ENCODE measurements around the gene RTP5. TPM values are rescaled to one million over a fixed set of nuclear protein-coding genes. Genes with fewer than 3 reads are reported as not detected.
A peak's percentile ranks its signal among the peaks of the same experiment; 100 is the strongest.

RTP5 gene
- total and polyA plus RNA-seq, 2 donors = 0.66 to 3.7 TPM

GRCh38 chr2:241882091-241882625, 12.6 kb downstream of the RTP5 start:
- Histone ChIP-seq H3K36me3 (ENCODE audit: control insufficient read depth in 2 of 2, insufficient read depth in 2 of 2, low read length in 1 of 2) (peaks cover 11 to 12% of the 10 kb centered on the region in 2 donors), H3K4me1 (ENCODE audit: control insufficient read depth in 2 of 2, insufficient read depth in 2 of 2, low read length in 2 of 2) (peaks cover 37 to 74% of the 10 kb centered on the region in 2 donors), H3K27me3 (ENCODE audit: control insufficient read depth in 2 of 2, insufficient read depth in 1 of 2, low read length in 1 of 2) (no peaks in the 10 kb centered on the region), H3K9me3 (ENCODE audit: control insufficient read depth in 2 of 2, insufficient read depth in 1 of 2, low read length in 1 of 2) (peaks cover 3 to 14% of the 10 kb centered on the region in 2 donors), H3K4me3 (ENCODE audit: low read length in 2 of 2) (peak overlapping the region; percentile 54 to 61), H3K27ac (ENCODE audit: low read depth in 1 of 2, low read length in 1 of 2) (peak overlapping the region; percentile 90 to 96)
- DNase-seq (ENCODE audit: low read depth in 6 of 9, low spot score in 9 of 9) = peak in 1 of 9 donors; percentile 66
- 5% methylated on average over 23 of the region's 23 CpGs for WGBS

DNA sequence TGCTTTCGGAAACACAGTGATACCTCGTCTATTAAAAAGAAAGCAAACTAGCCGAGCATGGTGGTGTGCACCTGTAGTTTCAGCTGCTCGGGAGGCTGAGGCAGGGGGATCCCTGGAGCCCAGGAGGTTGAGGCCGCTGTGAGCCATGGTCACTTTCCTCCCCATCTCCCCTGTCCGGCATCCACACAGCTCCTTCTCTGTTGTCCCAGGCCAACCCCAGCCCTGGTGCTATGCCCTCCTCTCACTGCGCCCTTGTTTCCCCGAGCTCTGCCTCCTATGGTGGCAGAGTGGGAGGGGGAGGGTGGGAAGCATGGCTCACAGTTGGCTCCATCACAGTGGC, 15.4 kb downstream of the RTP5 start:
- no peak for DNase-seq (ENCODE audit: low read depth in 6 of 9, low spot score in 9 of 9)
- H3K27me3 ChIP-seq (ENCODE audit: control insufficient read depth in 2 of 2, insufficient read depth in 1 of 2, low read length in 1 of 2) = no peaks in the 10 kb centered on the region
- H3K4me3 ChIP-seq (ENCODE audit: low read length in 2 of 2) = no peak overlapping the region
- H3K27ac ChIP-seq (ENCODE audit: low read depth in 1 of 2, low read length in 1 of 2) = peak overlapping the region in 1 of 2 donors; percentile 83
- peaks cover 3 to 16% of the 10 kb centered on the region in 2 donors for H3K9me3 ChIP-seq (ENCODE audit: control insufficient read depth in 2 of 2, insufficient read depth in 1 of 2, low read length in 1 of 2)
- H3K4me1 ChIP-seq (ENCODE audit: control insufficient read depth in 2 of 2, insufficient read depth in 2 of 2, low read length in 2 of 2) = peaks cover 37 to 72% of the 10 kb centered on the region in 2 donors
- WGBS = 92% methylated on average over 8 of the region's 8 CpGs
- peaks cover 17 to 18% of the 10 kb centered on the region in 2 donors for H3K36me3 ChIP-seq (ENCODE audit: control insufficient read depth in 2 of 2, insufficient read depth in 2 of 2, low read length in 1 of 2)

- Histone ChIP-seq H3K27ac (ENCODE audit: low read depth in 1 of 2, low read length in 1 of 2) (peak overlapping the region in 1 of 2 donors; percentile 83), H3K4me3 (ENCODE audit: low read length in 2 of 2) (peak overlapping the region in 1 of 2 donors; percentile 30), H3K4me1 (ENCODE audit: control insufficient read depth in 2 of 2, insufficient read depth in 2 of 2, low read length in 2 of 2) (peaks cover 37 to 67% of the 10 kb centered on the region in 2 donors), H3K36me3 (ENCODE audit: control insufficient read depth in 2 of 2, insufficient read depth in 2 of 2, low read length in 1 of 2) (peaks cover 18 to 21% of the 10 kb centered on the region in 2 donors), H3K27me3 (ENCODE audit: control insufficient read depth in 2 of 2, insufficient read depth in 1 of 2, low read length in 1 of 2) (no peaks in the 10 kb centered on the region), H3K9me3 (ENCODE audit: control insufficient read depth in 2 of 2, insufficient read depth in 1 of 2, low read length in 1 of 2) (peaks cover 3 to 16% of the 10 kb centered on the region in 2 donors)
- WGBS = 47% methylated on average over 16 of the region's 16 CpGs
- peak in 1 of 9 donors; percentile 74 for DNase-seq (ENCODE audit: low read depth in 6 of 9, low spot score in 9 of 9)
Observed at GRCh38 chr2:241885291-241885945, 15.9 kb downstream of the RTP5 start.

GRCh38 chr2:241885946-241886643, 16.6 kb downstream of the RTP5 start:
- WGBS = 75% methylated on average over 15 of the region's 15 CpGs
- Histone ChIP-seq H3K36me3 (ENCODE audit: control insufficient read depth in 2 of 2, insufficient read depth in 2 of 2, low read length in 1 of 2) (peaks cover 18 to 27% of the 10 kb centered on the region in 2 donors), H3K27ac (ENCODE audit: low read depth in 1 of 2, low read length in 1 of 2) (peak overlapping the region in 1 of 2 donors; percentile 83), H3K4me3 (ENCODE audit: low read length in 2 of 2) (peak overlapping the region in 1 of 2 donors; percentile 30), H3K9me3 (ENCODE audit: control insufficient read depth in 2 of 2, insufficient read depth in 1 of 2, low read length in 1 of 2) (peaks cover 3 to 16% of the 10 kb centered on the region in 2 donors), H3K4me1 (ENCODE audit: control insufficient read depth in 2 of 2, insufficient read depth in 2 of 2, low read length in 2 of 2) (peaks cover 33 to 60% of the 10 kb centered on the region in 2 donors), H3K27me3 (ENCODE audit: control insufficient read depth in 2 of 2, insufficient read depth in 1 of 2, low read length in 1 of 2) (no peaks in the 10 kb centered on the region)
- DNase-seq (ENCODE audit: low read depth in 6 of 9, low spot score in 9 of 9) = no peak

DNA sequence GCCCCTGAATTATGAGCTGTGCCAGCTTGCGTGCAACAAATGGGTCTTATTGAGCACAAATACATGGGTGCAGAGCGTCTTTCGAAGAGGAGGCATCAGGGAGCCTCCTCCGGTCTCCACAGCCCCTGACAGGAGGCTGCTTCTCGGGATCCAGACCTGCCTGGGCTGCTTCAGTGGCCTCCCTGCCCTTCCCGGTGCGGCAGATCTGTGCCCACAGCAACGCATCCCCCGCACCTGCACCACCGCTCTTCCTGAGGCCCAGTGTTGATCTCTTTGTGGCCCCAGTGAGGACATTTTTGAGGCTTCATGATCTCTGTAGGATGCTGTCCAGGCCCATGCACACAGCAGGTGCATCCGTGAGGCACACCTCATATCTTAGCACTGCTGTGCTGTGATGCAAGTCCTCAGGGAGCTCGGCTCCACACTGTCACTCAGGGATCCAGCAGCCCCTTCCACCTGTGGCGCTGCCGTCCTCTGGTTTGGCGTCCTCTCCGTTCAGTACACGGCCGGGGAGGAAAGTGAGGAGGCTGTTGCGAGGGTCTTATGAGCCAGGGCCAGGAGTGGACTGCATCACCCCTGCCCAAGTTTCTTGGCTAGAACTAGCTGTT, 17.4 kb downstream of the RTP5 start:
- H3K9me3 ChIP-seq (ENCODE audit: control insufficient read depth in 2 of 2, insufficient read depth in 1 of 2, low read length in 1 of 2) = peaks cover 3 to 16% of the 10 kb centered on the region in 2 donors
- no peak overlapping the region for H3K4me3 ChIP-seq (ENCODE audit: low read length in 2 of 2)
- peaks cover 21 to 33% of the 10 kb centered on the region in 2 donors for H3K36me3 ChIP-seq (ENCODE audit: control insufficient read depth in 2 of 2, insufficient read depth in 2 of 2, low read length in 1 of 2)
- no peaks in the 10 kb centered on the region for H3K27me3 ChIP-seq (ENCODE audit: control insufficient read depth in 2 of 2, insufficient read depth in 1 of 2, low read length in 1 of 2)
- DNase-seq (ENCODE audit: low read depth in 6 of 9, low spot score in 9 of 9) = no peak
- WGBS = 92% methylated on average over 19 of the region's 19 CpGs
- no peak overlapping the region for H3K27ac ChIP-seq (ENCODE audit: low read depth in 1 of 2, low read length in 1 of 2)
- H3K4me1 ChIP-seq (ENCODE audit: control insufficient read depth in 2 of 2, insufficient read depth in 2 of 2, low read length in 2 of 2) = peaks cover 32 to 53% of the 10 kb centered on the region in 2 donors

DNA sequence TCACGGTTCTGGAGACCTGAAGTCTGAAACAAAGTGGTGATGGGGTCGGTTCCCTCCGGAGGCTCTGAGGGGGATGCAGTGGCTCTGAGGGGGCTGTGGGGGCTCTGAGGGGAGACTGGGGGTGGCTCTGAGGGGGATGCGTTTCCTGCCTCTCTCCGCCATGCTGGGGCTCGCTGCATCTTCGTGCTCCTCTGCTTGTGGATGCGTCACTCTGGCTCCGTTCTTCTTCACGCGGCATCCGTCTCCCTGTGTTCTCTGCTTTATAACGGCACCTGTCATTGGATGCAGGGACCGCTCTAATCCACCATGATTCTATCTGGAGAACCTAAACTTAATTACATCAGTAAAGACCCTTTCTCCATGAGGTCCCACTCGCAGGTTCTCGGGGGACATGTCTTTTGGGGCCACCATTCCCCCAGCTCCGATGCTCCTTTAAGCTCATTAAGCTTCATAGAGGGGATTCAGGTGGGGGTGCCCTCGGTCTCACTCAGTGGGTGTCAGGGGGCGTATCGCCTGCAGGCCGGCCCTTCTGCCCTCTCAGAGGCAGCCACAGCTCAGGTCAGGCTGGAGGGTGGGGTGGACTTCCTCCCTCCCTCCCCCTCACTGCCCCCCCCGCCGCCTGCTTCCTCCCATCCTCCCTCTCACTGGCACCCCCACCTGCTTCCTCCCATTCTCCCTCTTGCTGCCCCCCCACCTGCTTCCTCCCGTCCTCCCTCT, 18.4 kb downstream of the RTP5 start:
- H3K4me1 ChIP-seq (ENCODE audit: control insufficient read depth in 2 of 2, insufficient read depth in 2 of 2, low read length in 2 of 2) = peaks cover 32 to 45% of the 10 kb centered on the region in 2 donors
- no peak for DNase-seq (ENCODE audit: low read depth in 6 of 9, low spot score in 9 of 9)
- peaks cover 3 to 16% of the 10 kb centered on the region in 2 donors for H3K9me3 ChIP-seq (ENCODE audit: control insufficient read depth in 2 of 2, insufficient read depth in 1 of 2, low read length in 1 of 2)
- H3K4me3 ChIP-seq (ENCODE audit: low read length in 2 of 2) = no peak overlapping the region
- no peak overlapping the region for H3K27ac ChIP-seq (ENCODE audit: low read depth in 1 of 2, low read length in 1 of 2)
- no peaks in the 10 kb centered on the region for H3K27me3 ChIP-seq (ENCODE audit: control insufficient read depth in 2 of 2, insufficient read depth in 1 of 2, low read length in 1 of 2)
- WGBS = 90% methylated on average over 23 of the region's 24 CpGs
- peaks cover 21 to 39% of the 10 kb centered on the region in 2 donors for H3K36me3 ChIP-seq (ENCODE audit: control insufficient read depth in 2 of 2, insufficient read depth in 2 of 2, low read length in 1 of 2)

GRCh38 chr2:241888641-241889040, 19.1 kb downstream of the RTP5 start:
- Histone ChIP-seq H3K9me3 (ENCODE audit: control insufficient read depth in 2 of 2, insufficient read depth in 1 of 2, low read length in 1 of 2) (peaks cover 3 to 16% of the 10 kb centered on the region in 2 donors), H3K27ac (ENCODE audit: low read depth in 1 of 2, low read length in 1 of 2) (peak overlapping the region in 1 of 2 donors; percentile 15), H3K36me3 (ENCODE audit: control insufficient read depth in 2 of 2, insufficient read depth in 2 of 2, low read length in 1 of 2) (peaks cover 21 to 43% of the 10 kb centered on the region in 2 donors), H3K27me3 (ENCODE audit: control insufficient read depth in 2 of 2, insufficient read depth in 1 of 2, low read length in 1 of 2) (no peaks in the 10 kb centered on the region), H3K4me1 (ENCODE audit: control insufficient read depth in 2 of 2, insufficient read depth in 2 of 2, low read length in 2 of 2) (peaks cover 30 to 38% of the 10 kb centered on the region in 2 donors), H3K4me3 (ENCODE audit: low read length in 2 of 2) (no peak overlapping the region)
- 43% methylated on average over 5 of the region's 6 CpGs for WGBS
- no peak for DNase-seq (ENCODE audit: low read depth in 6 of 9, low spot score in 9 of 9)

DNA sequence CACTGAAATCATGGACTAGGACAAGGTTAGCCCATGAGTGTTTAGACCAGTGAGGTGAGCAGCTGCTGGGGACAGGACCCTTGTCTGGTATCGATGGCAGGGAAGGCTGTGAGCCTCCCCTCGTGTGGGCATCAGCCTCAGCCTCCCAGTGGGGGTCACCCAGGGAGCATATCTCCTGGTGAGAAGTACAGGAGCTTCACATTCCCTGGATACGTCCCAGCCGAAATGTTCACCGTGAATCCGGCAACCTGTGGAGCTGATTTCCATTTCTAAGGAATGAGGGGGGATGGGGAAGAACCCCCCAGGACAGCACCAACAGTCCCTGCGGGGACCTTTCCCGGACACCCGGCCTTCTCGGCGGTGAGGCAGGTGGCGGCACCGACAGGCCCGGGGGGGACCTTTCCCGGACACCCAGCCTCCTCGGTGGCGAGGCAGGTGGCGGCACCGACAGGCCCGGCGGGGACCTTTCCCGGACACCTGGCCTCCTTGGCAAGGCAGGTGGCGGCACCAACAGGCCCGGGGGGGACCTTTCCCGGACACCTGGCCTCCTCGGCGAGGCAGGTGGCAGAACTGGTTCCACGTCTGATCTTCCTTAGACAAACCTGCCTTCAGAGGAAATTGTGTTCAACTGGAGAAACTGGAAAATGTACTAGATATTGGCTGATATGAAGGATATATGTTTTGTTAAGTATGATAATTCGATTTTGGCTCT, 21.2 kb downstream of the RTP5 start:
- H3K27ac ChIP-seq (ENCODE audit: low read depth in 1 of 2, low read length in 1 of 2) = no peak overlapping the region
- H3K36me3 ChIP-seq (ENCODE audit: control insufficient read depth in 2 of 2, insufficient read depth in 2 of 2, low read length in 1 of 2) = peaks cover 19 to 51% of the 10 kb centered on the region in 2 donors
- H3K4me1 ChIP-seq (ENCODE audit: control insufficient read depth in 2 of 2, insufficient read depth in 2 of 2, low read length in 2 of 2) = peaks cover 15 to 21% of the 10 kb centered on the region in 2 donors
- DNase-seq (ENCODE audit: low read depth in 6 of 9, low spot score in 9 of 9) = no peak
- no peaks in the 10 kb centered on the region for H3K27me3 ChIP-seq (ENCODE audit: control insufficient read depth in 2 of 2, insufficient read depth in 1 of 2, low read length in 1 of 2)
- H3K4me3 ChIP-seq (ENCODE audit: low read length in 2 of 2) = no peak overlapping the region
- peaks cover 3 to 16% of the 10 kb centered on the region in 2 donors for H3K9me3 ChIP-seq (ENCODE audit: control insufficient read depth in 2 of 2, insufficient read depth in 1 of 2, low read length in 1 of 2)
- 96% methylated on average over 29 of the region's 29 CpGs for WGBS

Measured in thymus (tissue), 11 donors.